GM18502 (cell line): ENCODE results near the gene ERBB2.
"Not testable (repeated sequence)": the region's sequence is repeated elsewhere in the genome, so short reads cannot be mapped to it uniquely, and the experiment has no call there.

Experiments
- ATAC-seq: cut with Tn5 transposase; IDR thresholded peaks from one replicate; pipeline ENCODE4 v1.9.1; 2021; ENCODE audit warnings: mild to moderate bottlenecking; ENCODE audit not compliant: unreplicated experiment, poor library complexity

ERBB2 gene

DNA sequence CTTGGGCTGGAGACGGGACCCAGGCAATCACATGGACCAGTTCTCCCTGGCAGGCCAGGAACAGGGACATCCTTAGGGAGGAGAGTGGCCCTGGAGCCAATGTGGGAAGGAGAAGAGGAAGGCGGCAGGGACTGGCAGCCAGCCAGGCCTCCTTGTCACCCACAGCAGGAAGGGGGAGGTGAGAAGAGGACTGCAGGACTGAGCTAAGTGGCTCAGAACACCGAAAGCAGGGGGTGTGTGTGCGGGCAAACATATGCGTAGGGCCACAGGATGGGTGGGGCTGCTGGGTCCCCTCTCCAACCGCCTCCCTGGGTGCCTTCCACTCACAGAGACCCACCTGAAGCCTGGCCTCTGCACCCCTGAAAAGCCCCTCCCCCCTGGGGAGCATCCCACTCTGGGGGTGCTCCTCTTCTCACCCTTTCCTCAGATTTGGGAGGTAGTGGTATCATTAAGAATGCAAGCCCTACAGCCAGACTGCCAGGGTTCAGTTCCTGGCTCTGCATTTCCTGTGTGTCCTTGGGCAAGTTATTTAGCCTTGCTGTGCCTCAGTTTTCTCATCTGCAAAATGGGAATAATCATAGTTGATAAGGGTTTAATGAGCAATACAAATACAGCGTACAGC is 23.6 kb upstream of the ERBB2 start:
- ATAC-seq, result no peak

DNA sequence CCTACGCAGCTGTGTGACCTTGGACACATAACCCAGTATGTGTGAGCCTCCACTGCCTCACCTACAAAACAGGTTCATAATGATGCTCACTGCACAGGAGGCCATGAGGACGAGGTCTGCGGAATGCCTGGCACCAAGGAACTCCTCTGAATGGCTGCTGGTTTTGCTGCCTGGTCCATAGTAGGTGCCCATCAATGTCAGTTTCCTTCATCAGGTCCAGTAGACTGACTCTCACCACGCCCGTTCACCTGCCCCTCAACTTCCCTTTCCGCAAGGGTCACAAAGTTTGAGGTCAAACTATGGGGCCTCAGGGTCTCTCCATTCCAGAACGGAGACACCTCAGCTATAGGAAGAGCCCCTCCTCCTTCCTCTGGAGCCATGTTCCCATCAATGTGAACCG is 22.8 kb upstream of the ERBB2 start:
- ATAC-seq, result no peak

DNA sequence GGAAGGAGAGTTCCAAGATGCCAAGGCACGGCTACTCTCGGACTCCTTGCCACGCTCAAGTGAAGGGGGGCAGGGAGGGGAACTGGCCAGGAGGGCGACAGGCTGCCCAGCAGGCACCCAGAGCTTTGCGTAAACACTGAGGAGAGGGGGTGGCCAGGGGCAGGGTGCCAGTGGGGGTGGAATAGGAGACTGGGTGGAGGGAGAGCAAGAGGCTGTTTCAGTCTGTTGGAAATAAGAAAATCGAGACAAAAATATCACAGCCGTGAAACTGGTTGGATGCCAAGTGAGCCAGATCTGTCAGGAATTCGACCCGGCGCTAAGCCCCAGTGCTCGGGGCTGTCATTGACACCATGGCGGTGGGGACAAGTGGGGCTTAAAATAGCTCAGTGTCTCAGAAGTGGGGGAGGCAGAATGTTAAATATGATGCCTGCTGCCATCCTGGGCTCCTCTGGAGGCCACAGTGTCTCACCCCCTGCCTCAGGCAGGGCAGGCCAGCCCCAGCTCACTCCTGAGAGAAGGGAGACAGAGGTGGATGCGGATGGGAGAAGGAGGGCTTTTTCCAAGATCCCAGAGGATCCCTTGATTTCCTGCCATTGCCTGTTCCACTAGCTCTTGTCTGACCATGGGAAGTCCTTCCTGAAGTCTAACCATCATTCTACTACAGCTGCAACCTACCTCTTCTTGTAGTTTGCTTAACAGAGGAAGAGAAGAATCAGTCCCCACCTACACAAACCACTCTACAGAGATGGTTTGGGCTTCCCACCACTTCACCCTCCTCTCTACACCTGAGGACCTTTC is 22.1 kb upstream of the ERBB2 start:
- no peak for ATAC-seq

DNA sequence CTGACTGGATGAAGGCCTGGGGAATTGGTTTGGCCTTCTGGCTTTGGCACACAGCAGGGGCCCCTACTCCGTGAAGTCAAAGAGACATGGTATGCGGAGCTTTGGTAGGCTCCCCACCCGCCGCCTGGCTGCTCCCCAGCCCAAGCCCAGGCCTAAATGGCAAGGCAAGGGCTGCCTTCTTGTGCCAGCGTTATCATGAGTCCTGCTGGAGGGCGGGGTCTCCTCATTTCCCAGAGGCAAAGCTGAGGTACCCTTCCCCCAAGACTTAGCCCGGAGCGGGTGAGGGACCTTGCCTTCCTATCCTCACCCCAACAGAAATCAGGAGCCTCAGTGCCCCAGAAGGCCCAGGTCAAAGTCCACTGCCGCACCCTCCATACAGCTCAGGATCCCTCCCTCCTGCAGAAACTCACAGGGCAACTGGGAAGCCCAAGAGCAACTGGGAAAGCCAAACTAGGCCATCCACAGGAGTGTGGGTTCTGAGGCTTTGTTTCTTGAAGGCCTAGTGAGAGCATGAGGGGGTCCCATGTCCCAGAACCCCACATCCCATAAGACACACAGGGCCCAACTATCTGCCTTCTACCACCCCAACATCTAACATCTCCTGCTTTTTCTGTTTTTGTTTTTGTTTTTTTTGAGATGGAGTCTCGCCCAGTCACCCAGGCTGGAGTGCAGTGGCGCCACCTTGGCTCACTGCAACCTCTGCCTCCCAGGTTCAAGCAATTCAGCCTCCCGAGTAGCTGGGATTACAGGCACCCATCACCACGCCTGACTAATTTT is 21.3 kb upstream of the ERBB2 start:
- no peak for ATAC-seq

DNA sequence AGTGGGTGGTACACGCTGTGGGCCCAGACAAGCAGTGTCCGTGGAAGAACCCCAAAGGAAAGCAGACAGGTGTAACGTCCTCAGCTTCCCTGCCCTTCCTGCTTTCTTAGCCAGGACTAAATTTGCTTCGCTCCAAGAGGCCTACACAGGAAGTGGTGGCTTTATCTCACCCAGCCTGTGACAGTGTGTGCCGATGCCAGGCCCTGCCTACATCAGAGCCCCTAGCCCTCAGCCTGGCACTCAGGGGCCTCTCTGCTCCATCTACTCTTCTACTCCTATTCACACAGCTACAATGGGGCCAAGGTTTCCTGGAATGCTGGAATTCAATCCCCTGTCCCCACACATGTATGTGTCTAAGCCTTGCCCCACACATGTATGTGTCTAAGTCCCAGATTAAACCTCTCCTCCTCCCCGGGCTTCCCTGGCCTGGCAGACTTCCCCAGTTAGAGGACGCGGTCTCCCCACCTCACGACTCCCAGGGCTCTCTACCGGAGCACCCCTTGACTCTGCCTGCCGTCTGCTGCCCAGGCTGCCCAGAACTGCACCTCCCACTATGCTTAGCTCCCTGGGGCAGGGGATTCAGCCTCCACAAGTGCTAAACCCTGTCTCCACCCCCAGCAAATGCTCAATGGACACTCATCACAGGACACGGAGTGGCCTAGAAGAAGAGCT is 20.2 kb upstream of the ERBB2 start:
- ATAC-seq, result no peak

DNA sequence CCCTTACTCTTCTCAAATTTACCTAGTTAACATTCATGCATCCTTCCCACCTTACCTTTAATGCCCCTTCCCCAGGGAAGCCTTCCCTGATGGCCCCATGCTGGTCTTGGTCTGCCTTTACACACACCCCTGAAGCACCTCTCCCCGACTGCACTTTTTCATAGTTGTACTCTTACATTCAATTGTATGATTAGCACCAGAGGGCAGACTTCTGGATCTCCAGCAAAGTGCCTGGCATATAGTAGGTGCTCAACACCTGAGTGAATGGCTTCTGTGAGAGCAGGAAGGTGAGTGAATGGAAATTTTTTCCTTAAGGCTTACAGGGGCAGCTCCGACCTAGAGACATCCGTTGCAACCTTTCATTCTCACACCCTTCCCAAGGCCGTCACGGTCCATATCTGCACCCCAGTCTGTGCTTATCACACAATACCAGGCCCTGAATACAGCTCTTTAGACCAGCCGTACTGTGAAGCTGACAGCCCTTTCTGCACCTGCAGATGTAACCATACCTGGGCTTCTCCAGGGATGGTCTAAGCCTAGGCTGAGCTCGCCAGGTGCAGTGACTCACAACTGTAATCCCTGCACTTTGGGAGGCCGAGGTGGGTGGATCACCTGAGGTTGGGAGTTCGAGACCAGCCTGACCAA is 16.4 kb upstream of the ERBB2 start:
- ATAC-seq, result no peak

DNA sequence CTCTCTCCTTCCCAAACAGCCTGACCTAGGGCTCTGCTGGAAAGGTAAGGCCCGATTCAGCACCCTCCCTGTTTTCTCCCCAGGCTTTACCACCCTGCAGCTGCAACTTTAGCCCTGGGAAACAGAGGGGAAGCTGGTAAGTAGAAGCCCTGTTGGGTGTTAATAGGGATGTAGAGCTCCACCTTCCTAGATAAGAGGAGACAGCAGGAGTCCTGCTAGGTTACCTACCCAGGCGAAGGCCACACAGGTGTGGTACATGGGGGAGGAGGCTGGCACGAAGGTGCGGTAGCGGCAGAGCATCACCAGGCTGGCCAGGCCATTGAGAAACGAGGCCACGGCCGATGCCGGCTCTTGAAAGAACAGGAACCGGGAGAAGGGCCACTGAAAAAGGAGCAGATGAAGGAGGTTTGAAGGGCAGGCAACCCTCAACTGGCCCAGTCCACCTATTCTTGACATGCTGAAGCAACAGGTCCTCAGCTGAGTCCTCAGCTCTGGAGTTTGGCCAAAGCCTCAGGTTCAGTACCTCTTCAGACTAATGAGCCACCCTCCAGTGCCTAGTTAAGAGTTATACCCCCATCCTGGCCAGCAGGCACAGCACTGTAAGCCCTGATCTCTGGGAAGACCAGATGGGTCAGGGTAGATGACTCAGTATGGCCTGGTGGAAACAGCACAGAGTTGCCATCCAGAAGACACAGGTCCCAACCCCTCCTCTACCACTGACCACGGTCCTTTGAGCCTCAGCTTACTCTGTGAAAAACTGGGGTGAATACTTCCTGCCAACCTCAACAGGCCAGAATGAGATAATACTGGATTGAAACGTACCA is 15.3 kb upstream of the ERBB2 start:
- ATAC-seq, result no peak

DNA sequence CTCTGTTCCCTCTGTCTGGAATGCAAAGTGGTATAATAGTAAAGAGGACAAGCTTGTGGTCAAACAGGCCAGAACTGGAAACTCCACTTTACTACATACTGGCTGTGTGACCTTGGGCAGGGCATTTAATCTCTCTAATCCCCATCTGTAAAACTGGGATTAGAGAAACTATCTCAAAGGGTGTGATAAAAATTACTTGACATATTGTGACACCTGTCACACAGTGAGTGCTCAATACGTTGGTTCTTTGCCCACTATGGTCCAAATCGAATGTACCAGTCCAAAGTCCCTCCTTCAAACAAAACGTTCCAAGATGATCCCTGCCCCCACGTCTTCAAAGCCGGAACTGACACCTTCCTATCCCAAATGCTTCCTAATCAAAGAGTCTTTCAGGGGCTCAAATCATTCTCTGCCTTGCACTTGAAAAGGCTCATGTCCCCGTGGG is 12.7 kb upstream of the ERBB2 start:
- no peak for ATAC-seq

DNA sequence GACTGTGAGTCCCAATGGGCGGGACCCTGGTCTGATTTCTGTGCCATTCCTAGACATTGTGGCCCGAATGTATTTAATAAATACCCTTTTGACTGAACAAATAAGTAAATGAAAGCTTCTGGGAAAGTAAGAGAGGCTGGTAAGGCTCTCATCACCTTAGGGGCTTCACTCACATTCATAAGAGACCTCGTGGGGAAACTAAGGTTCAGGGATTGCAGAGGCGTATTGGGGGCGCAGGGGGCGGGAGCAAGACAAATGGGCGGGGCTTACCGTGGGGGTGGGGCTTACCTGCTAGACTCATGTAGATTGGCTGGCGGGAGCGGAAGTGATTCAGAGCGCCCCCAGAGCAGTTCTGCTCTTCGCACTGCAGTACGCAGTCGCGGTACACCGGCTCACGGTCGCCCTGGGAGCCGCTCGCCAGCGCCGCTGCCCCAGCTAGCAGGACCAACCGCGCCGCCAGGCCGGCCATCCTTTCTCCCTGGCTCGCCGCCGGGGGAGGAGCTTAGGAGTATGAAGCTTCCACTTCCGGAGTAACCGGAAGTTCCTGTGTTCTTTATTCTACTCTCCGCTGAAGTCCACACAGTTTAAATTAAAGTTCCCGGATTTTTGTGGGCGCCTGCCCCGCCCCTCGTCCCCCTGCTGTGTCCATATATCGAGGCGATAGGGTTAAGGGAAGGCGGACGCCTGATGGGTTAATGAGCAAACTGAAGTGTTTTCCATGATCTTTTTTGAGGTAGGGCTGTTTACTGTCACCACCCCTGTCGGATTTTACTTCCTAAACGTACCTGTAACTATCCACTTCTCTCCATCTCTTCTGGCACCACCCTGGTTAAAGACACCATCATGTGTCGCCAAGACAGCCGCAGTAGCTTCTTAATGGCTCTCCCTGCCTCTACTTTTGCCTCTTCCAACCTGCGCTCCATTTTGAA is 12.1 kb upstream of the ERBB2 start, which contains the start of gene PGAP3:
TSS of gene PGAP3 (minus strand) at position 512 of the 929 bp plus-strand sequence. CDS start at position 469, 43 bp downstream.
- peak; percentile 88 for ATAC-seq

DNA sequence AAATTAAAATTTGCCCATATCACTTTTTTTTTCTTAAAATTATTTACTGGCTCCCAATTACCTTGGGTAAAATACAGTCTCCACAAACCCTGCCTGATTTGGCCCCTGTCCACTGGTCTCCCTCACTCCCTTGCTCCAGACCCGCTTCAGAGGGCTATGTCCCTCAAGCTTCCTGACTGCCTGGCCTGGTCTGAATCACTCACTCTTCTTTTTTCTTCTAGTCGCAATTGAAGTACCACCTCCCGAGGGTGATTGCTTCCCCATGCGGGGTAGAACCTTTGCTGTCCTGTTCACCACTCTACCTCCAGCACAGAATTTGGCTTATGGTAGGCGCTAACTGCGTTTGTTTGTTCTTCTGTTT is 11.4 kb upstream of the ERBB2 start:
- ATAC-seq, result no peak

DNA sequence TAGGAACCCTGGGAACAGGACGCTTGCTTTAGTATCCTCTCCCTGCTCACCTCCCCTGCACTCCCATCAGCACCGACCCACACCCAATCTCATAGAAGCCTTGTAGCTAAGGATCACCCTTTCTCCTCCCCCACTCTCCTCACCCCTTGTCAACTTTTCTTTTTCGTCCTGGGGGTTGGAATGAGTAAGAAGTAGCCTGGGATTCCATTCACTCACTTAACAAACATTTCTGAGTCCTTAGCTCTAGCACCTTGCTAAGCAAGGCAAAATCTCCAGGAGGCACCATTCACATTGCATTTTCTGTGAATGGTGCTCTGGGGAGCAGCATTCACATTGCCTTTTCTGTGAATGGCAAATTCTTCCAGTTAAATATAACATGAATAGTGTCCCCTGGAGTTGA is 10.9 kb upstream of the ERBB2 start:
- no peak for ATAC-seq

DNA sequence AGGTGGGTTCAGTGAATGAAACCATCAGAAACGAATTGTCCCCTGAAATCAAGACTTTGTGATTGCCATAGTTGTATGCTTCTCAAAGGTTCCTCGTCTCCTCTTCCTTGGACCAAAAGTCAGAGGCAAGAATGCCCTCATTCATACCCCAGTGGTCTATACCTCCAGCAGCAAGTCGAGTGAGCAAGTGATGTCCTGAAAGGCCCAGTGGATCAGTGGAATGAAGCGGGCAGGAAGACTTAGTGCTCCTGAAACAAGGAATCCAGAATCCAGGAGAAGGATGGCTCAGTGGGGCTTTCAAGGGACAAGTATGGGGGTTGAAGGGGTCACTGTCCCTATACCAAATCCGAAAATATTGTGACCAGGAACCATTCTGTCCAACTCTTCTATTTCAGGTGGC is 5.3 kb upstream of the ERBB2 start:
- ATAC-seq, result no peak

DNA sequence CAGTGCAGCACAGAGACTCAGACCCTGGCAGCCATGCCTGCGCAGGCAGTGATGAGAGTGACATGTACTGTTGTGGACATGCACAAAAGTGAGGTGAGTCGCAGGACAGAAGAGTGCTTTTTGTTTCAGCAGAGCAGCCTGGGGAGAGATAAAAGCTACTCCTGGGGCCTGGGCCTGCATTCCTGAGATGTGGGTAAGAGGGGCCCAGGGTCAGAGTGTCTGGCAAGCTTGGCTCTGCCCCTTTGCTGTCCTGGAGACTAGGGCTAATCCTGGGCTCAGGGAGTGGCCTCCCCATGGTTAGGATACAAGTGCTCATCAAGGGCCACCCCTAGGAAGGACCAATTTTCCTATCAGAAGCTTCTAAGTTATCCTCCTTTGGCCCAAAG is 4.8 kb upstream of the ERBB2 start:
- no peak for ATAC-seq

DNA sequence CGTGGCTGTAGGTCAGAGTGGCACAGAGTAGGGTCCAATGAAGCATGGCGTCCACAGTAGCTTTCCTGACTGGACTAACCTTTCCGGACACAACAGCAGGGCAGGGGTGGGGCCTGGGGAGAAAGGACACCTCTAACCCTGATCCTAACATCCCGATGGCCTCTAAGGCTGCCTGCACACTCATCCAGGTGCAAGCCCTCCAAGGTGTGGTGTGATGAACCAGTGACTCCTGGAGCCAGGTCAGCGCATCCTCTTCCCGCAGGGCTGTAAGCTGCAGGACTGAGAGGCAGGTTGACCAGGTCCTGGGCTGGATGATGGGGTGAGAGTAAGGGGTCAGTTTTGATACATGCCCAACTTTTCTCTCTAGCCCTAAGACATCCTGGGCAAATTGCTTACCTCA is 3.1 kb upstream of the ERBB2 start:
- ATAC-seq, result no peak

DNA sequence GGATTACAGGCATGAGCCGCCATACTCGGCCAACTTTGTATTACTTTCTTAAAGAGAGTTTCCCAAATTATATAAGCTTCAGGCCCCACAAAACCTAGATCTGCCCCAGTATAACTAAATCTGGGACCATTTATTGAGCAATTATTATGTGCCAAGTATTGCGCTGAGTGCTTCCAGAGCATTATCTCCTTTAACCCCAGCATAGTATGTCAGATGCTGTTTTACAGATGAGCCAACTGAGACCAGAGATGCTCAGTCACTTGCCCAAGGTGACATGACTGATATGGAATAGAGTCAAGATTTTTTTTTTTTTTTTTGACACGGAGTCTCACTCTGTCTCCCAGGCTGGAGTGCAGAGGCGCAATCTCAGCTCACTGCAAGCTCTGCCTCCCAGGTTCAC is 1.9 kb upstream of the ERBB2 start:
- ATAC-seq, result no peak

DNA sequence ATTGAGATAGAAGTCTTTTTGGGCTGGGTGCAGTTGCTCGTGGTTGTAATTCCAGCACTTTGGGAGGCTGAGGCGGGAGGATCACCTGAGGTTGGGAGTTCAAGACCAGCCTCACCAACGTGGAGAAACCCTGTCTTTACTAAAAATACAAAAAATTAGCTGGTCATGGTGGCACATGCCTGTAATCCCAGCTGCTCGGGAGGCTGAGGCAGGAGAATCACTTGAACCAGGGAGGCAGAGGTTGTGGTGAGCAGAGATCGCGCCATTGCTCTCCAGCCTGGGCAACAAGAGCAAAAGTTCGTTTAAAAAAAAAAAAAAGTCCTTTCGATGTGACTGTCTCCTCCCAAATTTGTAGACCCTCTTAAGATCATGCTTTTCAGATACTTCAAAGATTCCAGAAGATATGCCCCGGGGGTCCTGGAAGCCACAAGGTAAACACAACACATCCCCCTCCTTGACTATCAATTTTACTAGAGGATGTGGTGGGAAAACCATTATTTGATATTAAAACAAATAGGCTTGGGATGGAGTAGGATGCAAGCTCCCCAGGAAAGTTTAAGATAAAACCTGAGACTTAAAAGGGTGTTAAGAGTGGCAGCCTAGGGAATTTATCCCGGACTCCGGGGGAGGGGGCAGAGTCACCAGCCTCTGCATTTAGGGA is 577 bp upstream of the ERBB2 start:
- not testable (repeated sequence) for ATAC-seq

DNA sequence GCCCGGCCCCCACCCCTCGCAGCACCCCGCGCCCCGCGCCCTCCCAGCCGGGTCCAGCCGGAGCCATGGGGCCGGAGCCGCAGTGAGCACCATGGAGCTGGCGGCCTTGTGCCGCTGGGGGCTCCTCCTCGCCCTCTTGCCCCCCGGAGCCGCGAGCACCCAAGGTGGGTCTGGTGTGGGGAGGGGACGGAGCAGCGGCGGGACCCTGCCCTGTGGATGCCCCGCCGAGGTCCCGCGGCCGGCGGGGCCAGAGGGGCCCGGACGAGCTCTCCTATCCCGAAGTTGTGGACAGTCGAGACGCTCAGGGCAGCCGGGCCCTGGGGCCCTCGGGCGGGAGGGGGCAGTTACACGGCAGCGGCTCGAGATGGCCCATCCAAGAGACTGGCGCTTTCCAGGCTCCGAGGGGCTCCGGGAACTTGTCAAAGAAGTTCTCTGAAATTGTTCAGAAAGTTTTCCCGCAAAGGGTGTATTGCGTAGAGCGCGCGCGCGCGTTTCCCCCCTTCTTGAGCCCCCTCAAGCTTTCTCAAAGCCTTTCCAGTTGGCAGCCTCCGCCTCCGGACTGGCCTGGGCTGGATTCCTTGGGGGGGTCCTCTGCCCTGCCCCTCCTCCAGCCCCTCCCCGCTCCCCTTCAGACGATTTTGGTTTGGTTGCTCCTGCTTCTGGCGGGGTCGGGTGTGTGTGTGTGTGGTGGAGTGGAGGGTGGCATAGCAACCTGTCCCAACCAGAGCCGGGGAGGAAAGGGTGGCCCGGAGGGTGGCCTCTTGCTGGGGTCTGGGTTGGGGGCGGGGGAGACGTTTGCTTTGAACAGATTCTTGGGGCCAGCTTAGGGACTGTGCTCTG is 504 bp downstream of the ERBB2 start:
- ATAC-seq, result no peak
